Neural cell (in vitro differentiated cells): ENCODE measurements around the gene TMEM269.
A peak's percentile ranks its signal among the peaks of the same experiment; 100 is the strongest.

Experiments
- EP300 ChIP-seq: fragments of 450-650 bp; conservative IDR thresholded peaks from 2 replicates; pipeline ENCODE4 v1.6.1; 2014; ENCODE audit warnings: antibody characterized with exemption, mild to moderate bottlenecking, moderate library complexity; ENCODE audit not compliant: poor library complexity, severe bottlenecking
- EZH2 ChIP-seq: fragments of 200-600, 300-800 bp; shearing (Covaris generic), sonication (generic); IDR thresholded peaks from 2 replicates; pipeline ENCODE4 v1.6.1; 2014; ENCODE audit warnings: antibody characterized with exemption, low read length, borderline replicate concordance, mild to moderate bottlenecking; ENCODE audit not compliant: insufficient read depth, poor library complexity, severe bottlenecking
- MXI1 ChIP-seq: fragments of 450-650 bp; conservative IDR thresholded peaks from 2 replicates; pipeline ENCODE4 v1.6.1; 2014; ENCODE audit warnings: antibody characterized with exemption, mild to moderate bottlenecking; ENCODE audit not compliant: poor library complexity, severe bottlenecking
- POLR2AphosphoS5 ChIP-seq: IDR thresholded peaks from 2 replicates; pipeline ENCODE4 v1.6.1; 2012
- TAF1 ChIP-seq: IDR thresholded peaks from 2 replicates; pipeline ENCODE4 v1.6.1; 2012; ENCODE audit warnings: low read depth
- TF ChIP-seq, protein P1 (sequence below): fragments of 450-650 bp; IDR thresholded peaks from 2 replicates; pipeline ENCODE4 v1.5.1; 2014; ENCODE audit warnings: antibody characterized with exemption, mild to moderate bottlenecking, moderate library complexity; ENCODE audit not compliant: poor library complexity, severe bottlenecking
- TF ChIP-seq, protein P2 (sequence below): IDR thresholded peaks from 2 replicates; pipeline ENCODE4 v1.6.1; 2012; ENCODE audit warnings: borderline replicate concordance

DNA sequence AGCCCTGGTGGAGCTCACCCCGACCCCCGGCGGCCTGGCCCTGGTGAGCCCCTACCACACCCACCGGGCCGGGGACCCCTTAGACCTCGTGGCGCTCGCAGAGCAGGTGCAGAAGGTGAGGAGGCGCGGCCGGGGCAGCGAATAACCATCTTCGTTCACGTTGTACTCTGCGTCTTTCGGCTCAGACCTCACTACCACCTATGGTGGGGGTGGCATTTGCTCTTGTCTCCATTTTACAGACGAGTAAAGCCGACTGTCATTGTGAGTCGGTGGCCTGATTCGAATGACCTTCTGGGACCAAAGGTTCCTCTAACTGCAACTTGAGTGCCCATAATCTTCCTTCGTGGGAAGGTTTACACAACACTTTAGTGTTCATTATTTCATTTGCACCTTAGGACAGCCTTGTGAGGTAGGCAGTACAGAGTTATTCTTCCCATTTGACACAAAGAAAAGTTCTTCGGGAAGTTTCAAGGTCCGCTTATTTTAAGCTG lies 17.2 kb upstream of the TMEM269 start:
- TF ChIP-seq, protein P1, sequence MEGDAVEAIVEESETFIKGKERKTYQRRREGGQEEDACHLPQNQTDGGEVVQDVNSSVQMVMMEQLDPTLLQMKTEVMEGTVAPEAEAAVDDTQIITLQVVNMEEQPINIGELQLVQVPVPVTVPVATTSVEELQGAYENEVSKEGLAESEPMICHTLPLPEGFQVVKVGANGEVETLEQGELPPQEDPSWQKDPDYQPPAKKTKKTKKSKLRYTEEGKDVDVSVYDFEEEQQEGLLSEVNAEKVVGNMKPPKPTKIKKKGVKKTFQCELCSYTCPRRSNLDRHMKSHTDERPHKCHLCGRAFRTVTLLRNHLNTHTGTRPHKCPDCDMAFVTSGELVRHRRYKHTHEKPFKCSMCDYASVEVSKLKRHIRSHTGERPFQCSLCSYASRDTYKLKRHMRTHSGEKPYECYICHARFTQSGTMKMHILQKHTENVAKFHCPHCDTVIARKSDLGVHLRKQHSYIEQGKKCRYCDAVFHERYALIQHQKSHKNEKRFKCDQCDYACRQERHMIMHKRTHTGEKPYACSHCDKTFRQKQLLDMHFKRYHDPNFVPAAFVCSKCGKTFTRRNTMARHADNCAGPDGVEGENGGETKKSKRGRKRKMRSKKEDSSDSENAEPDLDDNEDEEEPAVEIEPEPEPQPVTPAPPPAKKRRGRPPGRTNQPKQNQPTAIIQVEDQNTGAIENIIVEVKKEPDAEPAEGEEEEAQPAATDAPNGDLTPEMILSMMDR = no peak
- TF ChIP-seq EZH2 (no peak), TAF1 (peak; percentile 6), EP300 (peak; percentile 6), POLR2AphosphoS5 (no peak), MXI1 (peak; percentile 90)
- TF ChIP-seq, protein P2, sequence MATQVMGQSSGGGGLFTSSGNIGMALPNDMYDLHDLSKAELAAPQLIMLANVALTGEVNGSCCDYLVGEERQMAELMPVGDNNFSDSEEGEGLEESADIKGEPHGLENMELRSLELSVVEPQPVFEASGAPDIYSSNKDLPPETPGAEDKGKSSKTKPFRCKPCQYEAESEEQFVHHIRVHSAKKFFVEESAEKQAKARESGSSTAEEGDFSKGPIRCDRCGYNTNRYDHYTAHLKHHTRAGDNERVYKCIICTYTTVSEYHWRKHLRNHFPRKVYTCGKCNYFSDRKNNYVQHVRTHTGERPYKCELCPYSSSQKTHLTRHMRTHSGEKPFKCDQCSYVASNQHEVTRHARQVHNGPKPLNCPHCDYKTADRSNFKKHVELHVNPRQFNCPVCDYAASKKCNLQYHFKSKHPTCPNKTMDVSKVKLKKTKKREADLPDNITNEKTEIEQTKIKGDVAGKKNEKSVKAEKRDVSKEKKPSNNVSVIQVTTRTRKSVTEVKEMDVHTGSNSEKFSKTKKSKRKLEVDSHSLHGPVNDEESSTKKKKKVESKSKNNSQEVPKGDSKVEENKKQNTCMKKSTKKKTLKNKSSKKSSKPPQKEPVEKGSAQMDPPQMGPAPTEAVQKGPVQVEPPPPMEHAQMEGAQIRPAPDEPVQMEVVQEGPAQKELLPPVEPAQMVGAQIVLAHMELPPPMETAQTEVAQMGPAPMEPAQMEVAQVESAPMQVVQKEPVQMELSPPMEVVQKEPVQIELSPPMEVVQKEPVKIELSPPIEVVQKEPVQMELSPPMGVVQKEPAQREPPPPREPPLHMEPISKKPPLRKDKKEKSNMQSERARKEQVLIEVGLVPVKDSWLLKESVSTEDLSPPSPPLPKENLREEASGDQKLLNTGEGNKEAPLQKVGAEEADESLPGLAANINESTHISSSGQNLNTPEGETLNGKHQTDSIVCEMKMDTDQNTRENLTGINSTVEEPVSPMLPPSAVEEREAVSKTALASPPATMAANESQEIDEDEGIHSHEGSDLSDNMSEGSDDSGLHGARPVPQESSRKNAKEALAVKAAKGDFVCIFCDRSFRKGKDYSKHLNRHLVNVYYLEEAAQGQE = peak; percentile 47
